SH-SY5Y (cell line): ENCODE data around the gene PXDC1.

Experiments used
- GATA2 ChIP-seq: IDR thresholded peaks from 2 replicates; pipeline ENCODE4 v1.6.1; 2011; ENCODE audit warnings: mild to moderate bottlenecking, low read depth, low read length
- GATA3 ChIP-seq: IDR thresholded peaks from 2 replicates; pipeline ENCODE4 v1.6.1; 2011; ENCODE audit warnings: low read depth, mild to moderate bottlenecking, low read length, moderate library complexity

The PXDC1 gene

GRCh38 chr6:3746119-3746691, 5.3 kb downstream of the PXDC1 start:
- no peak for TF ChIP-seq GATA3
- no peak for TF ChIP-seq GATA2

GRCh38 chr6:3745566-3746118, 5.9 kb downstream of the PXDC1 start:
- TF ChIP-seq GATA3, result no peak
- TF ChIP-seq GATA2, result no peak

DNA sequence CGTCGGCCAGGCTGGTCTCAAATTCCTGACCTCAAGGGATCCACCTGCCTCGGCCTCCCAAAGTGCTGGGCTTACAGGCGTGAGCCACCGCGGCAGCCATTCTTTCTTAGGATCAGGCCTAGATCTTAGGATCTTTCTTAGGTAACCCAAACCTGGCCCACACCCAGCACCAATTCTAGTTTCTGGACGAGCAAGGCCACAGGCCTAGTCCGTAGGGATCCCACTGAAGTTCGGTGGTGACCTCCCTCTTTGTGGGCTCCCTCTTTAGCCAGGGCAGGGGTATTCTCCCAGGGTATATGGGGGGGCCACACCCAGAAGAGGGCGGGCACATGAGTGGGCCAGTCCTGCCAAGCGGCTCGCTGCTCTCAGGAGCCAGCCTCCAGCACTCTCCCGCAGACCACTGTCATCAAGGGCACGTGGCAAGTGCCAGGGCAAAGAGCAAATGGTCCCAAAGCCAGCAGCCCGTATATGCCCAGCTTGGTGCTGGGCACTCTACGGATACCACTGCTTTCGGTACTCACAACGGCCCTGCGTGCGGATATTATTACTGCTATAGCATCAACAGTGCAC, 6.5 kb downstream of the PXDC1 start:
- TF ChIP-seq GATA2 (no peak), GATA3 (no peak)

DNA sequence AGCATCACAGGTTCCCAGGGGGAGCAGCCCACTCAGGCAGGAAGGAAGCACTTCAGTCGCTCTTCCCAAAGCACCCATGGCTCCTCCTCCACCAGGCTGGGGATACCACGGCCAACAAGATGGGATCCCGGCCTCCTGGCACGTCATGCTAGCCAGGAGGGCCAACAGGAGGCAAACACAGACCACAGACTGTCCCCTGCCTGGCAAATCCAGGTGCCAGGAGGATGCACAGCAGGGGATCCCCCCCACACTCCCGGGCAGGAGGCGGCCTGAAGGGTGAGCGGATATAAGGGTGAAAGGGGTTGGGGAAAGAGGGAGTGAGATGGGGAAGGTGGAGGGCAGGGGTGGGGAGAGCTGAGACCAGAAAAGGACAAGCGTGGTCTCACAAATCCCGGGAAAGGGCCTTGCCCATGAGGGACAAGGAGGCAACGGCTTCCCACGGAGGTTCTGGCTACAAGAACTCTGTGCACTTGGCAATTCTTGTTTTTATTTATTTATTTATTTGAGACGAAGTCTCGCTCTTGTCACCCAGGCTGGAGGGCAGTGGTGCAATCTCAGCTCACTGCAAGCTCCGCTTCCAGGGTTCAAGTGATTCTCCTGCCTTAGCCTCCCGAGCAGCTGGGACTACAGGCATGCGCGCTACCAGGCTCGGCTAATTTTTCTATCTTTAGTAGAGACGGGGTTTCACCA, 7.2 kb downstream of the PXDC1 start:
- no peak for TF ChIP-seq GATA3
- no peak for TF ChIP-seq GATA2

GRCh38 chr6:3743541-3743940, 8.0 kb downstream of the PXDC1 start:
- TF ChIP-seq GATA2 (no peak), GATA3 (no peak)

GRCh38 chr6:3742426-3743344, 8.8 kb downstream of the PXDC1 start:
- TF ChIP-seq GATA3, result no peak
- TF ChIP-seq GATA2, result no peak

DNA sequence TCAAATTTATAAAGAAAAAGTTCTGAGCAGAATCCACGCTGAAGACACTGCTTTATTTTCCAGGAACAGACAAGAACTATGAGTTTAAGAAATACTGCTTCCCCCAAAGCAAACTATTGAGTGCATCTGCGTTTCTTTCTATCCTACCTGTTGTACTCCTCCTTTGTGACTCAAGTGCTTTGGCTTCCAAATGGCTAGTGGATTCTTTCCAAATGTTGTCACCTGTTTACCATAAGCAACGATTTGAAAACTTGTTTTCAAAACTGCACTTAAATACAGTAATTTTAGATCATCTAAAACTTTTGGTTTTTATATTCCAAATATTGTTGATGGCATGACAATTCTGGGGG, 9.5 kb downstream of the PXDC1 start:
- TF ChIP-seq GATA3 (no peak), GATA2 (no peak)

DNA sequence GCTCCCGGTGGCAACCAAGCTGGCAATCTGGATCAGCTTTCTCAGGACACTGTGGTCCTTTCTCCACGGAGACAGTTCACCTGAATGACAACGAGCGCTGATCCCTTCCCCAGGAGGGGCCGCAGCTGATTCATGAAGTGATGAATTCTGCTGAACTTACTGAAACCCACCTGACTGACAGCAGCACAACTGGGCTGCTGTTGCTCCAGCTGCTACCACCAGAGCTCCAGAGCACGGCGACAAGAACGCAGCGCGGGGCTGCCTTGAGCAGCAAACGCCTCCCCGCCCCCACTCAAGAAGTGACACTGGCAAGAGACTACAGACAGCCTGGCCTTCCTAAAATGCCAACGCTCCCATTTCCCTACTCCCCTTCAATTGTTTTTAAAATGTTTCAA, 10.0 kb downstream of the PXDC1 start:
- no peak for TF ChIP-seq GATA2
- TF ChIP-seq GATA3, result no peak

- no peak for TF ChIP-seq GATA2
- no peak for TF ChIP-seq GATA3
These were observed 10.7 kb downstream of the PXDC1 start for GRCh38 chr6:3740551-3741476.

DNA sequence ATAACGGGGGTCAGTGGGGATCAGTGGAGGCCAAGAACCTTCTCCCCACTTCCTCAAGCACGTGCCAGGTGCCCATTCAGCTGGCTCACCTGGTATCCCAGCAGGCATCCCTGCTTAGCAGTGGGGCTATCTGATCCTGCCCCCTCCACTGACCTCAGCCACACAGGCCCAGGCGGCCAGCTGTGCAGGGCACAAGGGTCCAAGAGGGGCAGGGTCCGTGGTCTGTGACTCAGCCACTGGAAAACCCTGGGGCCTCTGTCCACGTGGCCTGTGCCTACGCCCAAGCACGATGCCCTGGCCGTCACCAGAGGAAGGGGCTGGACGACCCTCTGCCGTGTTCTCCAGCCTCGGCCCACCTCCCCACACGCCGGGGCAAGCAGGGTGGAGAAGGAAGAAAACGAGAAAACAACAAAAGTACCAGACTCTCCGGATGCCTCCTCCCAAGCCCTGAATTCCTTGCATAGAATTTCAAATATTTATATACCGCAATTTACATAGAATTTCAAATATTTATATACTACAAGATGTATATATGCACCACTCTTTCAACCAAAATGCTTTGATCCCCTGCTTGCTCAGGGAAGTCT, 12.1 kb downstream of the PXDC1 start:
- TF ChIP-seq GATA3 (no peak), GATA2 (no peak)

DNA sequence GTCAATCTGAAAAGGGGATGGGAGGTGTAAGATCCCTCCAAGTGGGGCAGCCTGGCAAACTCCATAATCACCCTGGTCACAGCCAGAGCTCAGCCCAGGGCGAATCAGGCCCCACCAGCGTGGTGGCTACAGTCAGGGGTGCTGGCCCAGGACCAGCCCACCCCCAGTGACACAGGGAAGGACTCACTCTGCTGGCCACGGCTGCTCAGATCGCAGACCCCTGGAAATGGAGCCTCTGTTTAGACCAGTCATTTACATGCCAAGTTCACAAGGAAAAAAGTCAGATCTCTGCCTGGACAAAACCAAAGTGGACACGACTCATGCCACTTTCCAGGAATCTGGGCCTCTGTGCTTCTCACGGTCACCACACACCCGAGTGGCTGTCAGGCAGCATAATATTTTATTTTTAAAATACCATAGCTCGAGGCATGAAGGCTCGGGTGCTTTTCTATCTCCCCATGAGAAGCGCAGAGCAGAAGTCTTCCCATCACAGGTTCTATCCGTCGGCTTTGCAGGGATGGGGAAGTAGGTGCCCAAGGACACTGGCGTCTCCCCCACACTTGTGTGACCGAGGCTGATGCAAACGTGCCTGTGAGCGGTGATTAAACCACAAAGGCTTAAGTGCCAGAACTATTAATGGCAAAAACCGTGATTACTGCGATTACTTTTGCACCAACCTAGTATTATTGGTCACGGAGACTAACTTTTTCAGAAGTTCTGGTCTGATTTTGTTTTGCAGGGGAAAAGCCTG, 13.0 kb downstream of the PXDC1 start:
- TF ChIP-seq GATA3 (no peak), GATA2 (no peak)

GRCh38 chr6:3737831-3738210, 13.7 kb downstream of the PXDC1 start:
- TF ChIP-seq GATA3 (no peak), GATA2 (no peak)

GRCh38 chr6:3737149-3737830, 14.2 kb downstream of the PXDC1 start:
- TF ChIP-seq GATA2, result no peak
- TF ChIP-seq GATA3, result no peak
